Panc1 (cell line): ENCODE results near the gene PABPN1L. TPM values are rescaled to one million over a fixed set of nuclear protein-coding genes. Genes with fewer than 3 reads are reported as not detected.

Source experiments
- ATAC-seq: fragments of 200-7000 bp; cut with Tn5 transposase; 2 replicates; pipeline ENCODE4 v1.9.1; 2020; ENCODE audit warnings: mild to moderate bottlenecking, moderate library complexity
- BruUV-seq: library from RNA; stranded (reverse); fragments of 400-500 nt; replicated peaks from 2 replicates; lab custom pipeline; 2021; lab: Mats Ljungman, UMichigan
- CTCF ChIA-PET: fragments of 300-600 bp; sonication (Branson Sonifier 250); formaldehyde crosslinking; loops from one replicate; lab custom pipeline; 2022; ENCODE audit warnings: antibody characterized with exemption; lab: Charles Lee
- POLR2A ChIA-PET: fragments of 300-600 bp; sonication (Branson Sonifier 250); formaldehyde crosslinking; loops from one replicate; lab custom pipeline; 2022; ENCODE audit warnings: antibody characterized with exemption; lab: Charles Lee
- DNase-seq: peaks from one replicate; pipeline ENCODE4 v3.0.0-alpha.2; 2010; ENCODE audit warnings: low read depth, low spot score
- H3K27ac ChIP-seq: 2 replicates; pipeline ENCODE4 v1.5.1; 2011; ENCODE audit warnings: mild to moderate bottlenecking, low read length, inconsistent platforms
- H3K27me3 ChIP-seq: fragments of 200-500 bp; sonication (Bioruptor generic); 2 replicates; pipeline ENCODE4 v1.6.0; 2014; ENCODE audit warnings: low read length, inconsistent platforms; ENCODE audit not compliant: control insufficient read depth, insufficient read depth
- H3K36me3 ChIP-seq: fragments of 200-500 bp; sonication (Bioruptor generic); 2 replicates; pipeline ENCODE4 v1.5.1; 2014; ENCODE audit warnings: inconsistent platforms, mild to moderate bottlenecking, low read length, moderate library complexity; ENCODE audit not compliant: control insufficient read depth, insufficient read depth
- H3K4me1 ChIP-seq: 2 replicates; pipeline ENCODE4 v1.5.1; 2011; ENCODE audit warnings: inconsistent platforms, mild to moderate bottlenecking, low read length, moderate library complexity; ENCODE audit not compliant: control insufficient read depth, insufficient read depth
- H3K4me3 ChIP-seq, 2 experiments: 2 replicates each; pipeline ENCODE4 v1.5.1; 2011 to 2012; ENCODE audit warnings: low read depth in 2 of 2, low read length in 2 of 2, mild to moderate bottlenecking in 2 of 2, inconsistent platforms in 1 of 2, moderate library complexity in 1 of 2
- H3K9me3 ChIP-seq: fragments of 200-500 bp; sonication (Bioruptor generic); 2 replicates; pipeline ENCODE4 v1.5.1; 2014; ENCODE audit warnings: low read depth, mild to moderate bottlenecking, inconsistent platforms, low read length, moderate library complexity; ENCODE audit not compliant: control insufficient read depth, insufficient read depth
- CTCF ChIP-seq: fragments of 450-650 bp; IDR thresholded peaks from 2 replicates; pipeline ENCODE4 v1.5.1; 2017; ENCODE audit warnings: mild to moderate bottlenecking
- POLR2AphosphoS5 ChIP-seq: IDR thresholded peaks from 2 replicates; pipeline ENCODE4 v1.6.1; 2012; ENCODE audit warnings: mild to moderate bottlenecking, low read depth, low read length, moderate library complexity
- SIN3A ChIP-seq: IDR thresholded peaks from 2 replicates; pipeline ENCODE4 v1.6.1; 2012; ENCODE audit warnings: low read depth, mild to moderate bottlenecking, low read length, moderate library complexity, borderline replicate concordance; ENCODE audit not compliant: insufficient read depth
- TCF7L2 ChIP-seq: IDR thresholded peaks from 2 replicates; pipeline ENCODE4 v1.6.1; 2011; ENCODE audit warnings: mild to moderate bottlenecking, low read depth, low read length, inconsistent platforms
- in situ Hi-C: cut with HindIII; loops from 2 replicates; pipeline ENCODE4 v1.10.0; 2016; ENCODE audit warnings: low sequenced_read_pairs, low pct_unique_long_range_greater_than_20kb
- intact Hi-C: fragments of 100-400 bp; cut with micrococcal nuclease; formaldehyde crosslinking; loops from one replicate; pipeline ENCODE4 v1.10.0; 2022; ENCODE audit not compliant: unreplicated experiment
- total RNA-seq: library from RNA; stranded (reverse); gene quantifications from one replicate; pipeline ENCODE4 v1.2.1, GENCODE V29; 2021; ENCODE audit not compliant: unreplicated experiment
- TF ChIP-seq, protein P1 (sequence below), 2 experiments: IDR thresholded peaks; 2 replicates each; pipeline ENCODE4 v1.6.1; 2011 to 2012; ENCODE audit warnings: low read depth in 2 of 2, control low read depth in 1 of 2, low read length in 1 of 2, mild to moderate bottlenecking in 1 of 2, moderate library complexity in 1 of 2; ENCODE audit not compliant: insufficient read depth in 1 of 2

PABPN1L gene
- total RNA-seq, 1 experiment from 2014 or later = not detected

DNA sequence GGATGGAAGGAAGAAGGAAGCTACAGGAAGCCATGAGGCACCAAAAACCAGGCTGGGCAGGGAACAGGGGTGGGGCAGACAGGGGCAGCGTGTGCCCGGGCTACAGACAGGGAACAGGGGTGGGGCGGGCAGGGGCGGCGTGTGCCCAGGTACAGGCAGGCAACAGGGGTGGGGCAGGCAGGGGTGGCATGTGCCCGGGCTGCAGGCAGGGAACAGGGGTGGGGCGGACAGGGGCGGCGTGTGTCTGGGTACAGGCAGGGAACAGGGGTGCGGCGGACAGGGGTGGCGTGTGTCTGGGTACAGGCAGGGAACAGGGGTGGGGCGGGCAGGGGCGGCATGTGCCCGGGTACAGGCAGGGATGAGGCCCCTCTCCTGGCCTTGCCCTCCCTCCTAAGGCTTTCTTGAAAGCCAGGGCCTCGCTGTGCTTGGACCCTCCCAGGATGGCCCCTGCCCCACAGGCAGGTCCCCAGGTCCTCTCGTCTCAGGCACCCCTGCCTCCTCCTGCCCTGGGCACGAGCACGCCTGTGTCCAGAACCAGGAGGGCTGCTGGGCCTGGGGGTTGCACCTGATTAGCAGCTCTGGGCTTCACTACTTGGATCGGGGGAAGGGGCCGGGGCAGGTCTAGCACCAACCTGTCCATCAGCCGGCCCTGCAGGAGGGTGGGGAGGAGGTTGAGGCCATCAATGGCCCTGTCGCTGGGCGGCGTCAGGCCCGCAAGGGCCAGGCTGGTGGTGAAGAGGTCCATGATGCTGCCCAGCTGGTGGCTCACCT lies 40.2 kb downstream of the PABPN1L start:
- no TSS peak for BruUV-seq
- no peak for DNase-seq

GRCh38 chr16:88825146-88825545 lies 41.3 kb downstream of the PABPN1L start:
- Histone ChIP-seq H3K27me3 (no peaks in the 10 kb centered on the region), H3K36me3 (no peaks in the 10 kb centered on the region), H3K4me1 (no peaks in the 10 kb centered on the region), H3K27ac (no peak overlapping the region), H3K9me3 (no peaks in the 10 kb centered on the region), H3K4me3 (no peak overlapping the region)
- no peak for TF ChIP-seq POLR2AphosphoS5
- TF ChIP-seq CTCF = no peak
- TF ChIP-seq, protein P1, sequence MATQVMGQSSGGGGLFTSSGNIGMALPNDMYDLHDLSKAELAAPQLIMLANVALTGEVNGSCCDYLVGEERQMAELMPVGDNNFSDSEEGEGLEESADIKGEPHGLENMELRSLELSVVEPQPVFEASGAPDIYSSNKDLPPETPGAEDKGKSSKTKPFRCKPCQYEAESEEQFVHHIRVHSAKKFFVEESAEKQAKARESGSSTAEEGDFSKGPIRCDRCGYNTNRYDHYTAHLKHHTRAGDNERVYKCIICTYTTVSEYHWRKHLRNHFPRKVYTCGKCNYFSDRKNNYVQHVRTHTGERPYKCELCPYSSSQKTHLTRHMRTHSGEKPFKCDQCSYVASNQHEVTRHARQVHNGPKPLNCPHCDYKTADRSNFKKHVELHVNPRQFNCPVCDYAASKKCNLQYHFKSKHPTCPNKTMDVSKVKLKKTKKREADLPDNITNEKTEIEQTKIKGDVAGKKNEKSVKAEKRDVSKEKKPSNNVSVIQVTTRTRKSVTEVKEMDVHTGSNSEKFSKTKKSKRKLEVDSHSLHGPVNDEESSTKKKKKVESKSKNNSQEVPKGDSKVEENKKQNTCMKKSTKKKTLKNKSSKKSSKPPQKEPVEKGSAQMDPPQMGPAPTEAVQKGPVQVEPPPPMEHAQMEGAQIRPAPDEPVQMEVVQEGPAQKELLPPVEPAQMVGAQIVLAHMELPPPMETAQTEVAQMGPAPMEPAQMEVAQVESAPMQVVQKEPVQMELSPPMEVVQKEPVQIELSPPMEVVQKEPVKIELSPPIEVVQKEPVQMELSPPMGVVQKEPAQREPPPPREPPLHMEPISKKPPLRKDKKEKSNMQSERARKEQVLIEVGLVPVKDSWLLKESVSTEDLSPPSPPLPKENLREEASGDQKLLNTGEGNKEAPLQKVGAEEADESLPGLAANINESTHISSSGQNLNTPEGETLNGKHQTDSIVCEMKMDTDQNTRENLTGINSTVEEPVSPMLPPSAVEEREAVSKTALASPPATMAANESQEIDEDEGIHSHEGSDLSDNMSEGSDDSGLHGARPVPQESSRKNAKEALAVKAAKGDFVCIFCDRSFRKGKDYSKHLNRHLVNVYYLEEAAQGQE (IDR thresholded peaks at IDR 0.05; ENCODE audit: insufficient read depth in 1 of 2, low read depth in 2 of 2, low read length in 1 of 2) = no peak
- TF ChIP-seq TCF7L2 = no peak
- TF ChIP-seq SIN3A = no peak
- DNase-seq (no peak), ATAC-seq (no peak)
- POLR2A ChIA-PET = no interaction called here
- BruUV-seq = no TSS peak
- intact Hi-C loops (no loop called here), in situ Hi-C loops (no loop called here)
- CTCF ChIA-PET = no interaction called here

More for the DNA sequence above, 40.2 kb downstream of the PABPN1L start:
- TF ChIP-seq, protein P1 (IDR thresholded peaks at IDR 0.05; ENCODE audit: insufficient read depth in 1 of 2, low read depth in 2 of 2, low read length in 1 of 2) = no peak
- TF ChIP-seq CTCF (no peak), SIN3A (no peak), TCF7L2 (no peak), POLR2AphosphoS5 (no peak)
- Histone ChIP-seq H3K4me1 (no peaks in the 10 kb centered on the region), H3K27me3 (no peaks in the 10 kb centered on the region), H3K36me3 (no peaks in the 10 kb centered on the region), H3K27ac (no peak overlapping the region), H3K9me3 (no peaks in the 10 kb centered on the region), H3K4me3 (no peak overlapping the region)
- no peak for ATAC-seq
- ChIA-PET POLR2A (no interaction called here), CTCF (no interaction called here)
- intact Hi-C loops = no loop called here
- in situ Hi-C loops = no loop called here
